Breast epithelium (tissue), 3 donors: ENCODE results near the gene CYP4F22.

Source experiments
- POLR2A ChIP-seq: fragments of 450-650 bp; IDR thresholded peaks from one replicate; pipeline ENCODE4 v1.6.1; 2016; ENCODE audit warnings: antibody characterized with exemption, mild to moderate bottlenecking, moderate library complexity
- POLR2AphosphoS5 ChIP-seq, 3 donors: sonication (generic); formaldehyde crosslinking; IDR thresholded peaks; one replicate each; pipeline ENCODE4 v1.6.1; 2017; ENCODE audit warnings: antibody characterized with exemption in 3 of 3
- TF ChIP-seq, protein P1 (sequence below), 3 donors: fragments of 450-650 bp; IDR thresholded peaks; one replicate each; pipeline ENCODE4 v1.5.1; 2016 to 2017; ENCODE audit warnings: antibody characterized with exemption in 3 of 3, mild to moderate bottlenecking in 3 of 3, moderate library complexity in 3 of 3

DNA sequence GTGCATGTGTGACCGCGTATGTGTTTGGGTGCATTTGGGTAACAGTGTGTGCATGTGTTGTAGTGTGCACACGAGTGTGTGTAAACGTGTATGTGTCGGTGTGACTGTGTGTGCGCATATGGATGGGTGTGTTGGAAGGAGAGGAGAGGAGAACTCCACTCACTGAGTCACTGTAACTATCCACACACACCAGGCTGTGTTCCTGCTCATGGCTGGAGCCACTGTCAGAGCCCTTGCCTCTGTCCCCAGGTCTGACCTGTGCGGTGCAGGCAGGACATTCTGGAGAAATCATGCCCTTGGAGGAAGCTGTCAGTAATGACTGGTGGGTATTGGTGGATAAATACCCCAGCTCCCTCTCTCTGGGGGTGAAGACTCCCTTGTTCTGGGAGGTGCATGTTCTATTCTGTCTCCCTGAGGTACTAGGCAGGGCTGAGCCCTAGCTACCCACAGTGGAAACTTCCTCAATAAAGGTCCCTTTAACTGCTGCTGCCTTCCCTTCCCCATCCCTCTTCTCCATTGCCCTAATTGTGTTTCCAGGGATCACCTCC is 48.4 kb downstream of the CYP4F22 start:
- TF ChIP-seq POLR2AphosphoS5 (IDR thresholded peaks at IDR 0.05) = no peak
- TF ChIP-seq, protein P1, sequence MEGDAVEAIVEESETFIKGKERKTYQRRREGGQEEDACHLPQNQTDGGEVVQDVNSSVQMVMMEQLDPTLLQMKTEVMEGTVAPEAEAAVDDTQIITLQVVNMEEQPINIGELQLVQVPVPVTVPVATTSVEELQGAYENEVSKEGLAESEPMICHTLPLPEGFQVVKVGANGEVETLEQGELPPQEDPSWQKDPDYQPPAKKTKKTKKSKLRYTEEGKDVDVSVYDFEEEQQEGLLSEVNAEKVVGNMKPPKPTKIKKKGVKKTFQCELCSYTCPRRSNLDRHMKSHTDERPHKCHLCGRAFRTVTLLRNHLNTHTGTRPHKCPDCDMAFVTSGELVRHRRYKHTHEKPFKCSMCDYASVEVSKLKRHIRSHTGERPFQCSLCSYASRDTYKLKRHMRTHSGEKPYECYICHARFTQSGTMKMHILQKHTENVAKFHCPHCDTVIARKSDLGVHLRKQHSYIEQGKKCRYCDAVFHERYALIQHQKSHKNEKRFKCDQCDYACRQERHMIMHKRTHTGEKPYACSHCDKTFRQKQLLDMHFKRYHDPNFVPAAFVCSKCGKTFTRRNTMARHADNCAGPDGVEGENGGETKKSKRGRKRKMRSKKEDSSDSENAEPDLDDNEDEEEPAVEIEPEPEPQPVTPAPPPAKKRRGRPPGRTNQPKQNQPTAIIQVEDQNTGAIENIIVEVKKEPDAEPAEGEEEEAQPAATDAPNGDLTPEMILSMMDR (IDR thresholded peaks at IDR 0.05) = no peak
- no peak for TF ChIP-seq POLR2A
